PC-3 (cell line): Measurements from ENCODE around the gene USP15. TPM values are rescaled to one million over a fixed set of nuclear protein-coding genes. Genes with fewer than 3 reads are reported as not detected.

ENCODE experiments used
- ATAC-seq: fragments of 200-7000 bp; cut with Tn5 transposase; 2 replicates; pipeline ENCODE4 v1.9.1; 2020; ENCODE audit warnings: mild to moderate bottlenecking, moderate library complexity
- BruUV-seq: library from RNA; stranded (reverse); fragments of 400-500 nt; replicated peaks from 2 replicates; lab custom pipeline; 2021; lab: Mats Ljungman, UMichigan
- CTCF ChIA-PET: fragments of 300-600 bp; sonication (Branson Sonifier 250); formaldehyde crosslinking; loops from one replicate; lab custom pipeline; 2022; ENCODE audit warnings: antibody characterized with exemption; lab: Charles Lee
- POLR2A ChIA-PET: fragments of 300-600 bp; sonication (Branson Sonifier 250); formaldehyde crosslinking; loops from one replicate; lab custom pipeline; 2022; ENCODE audit warnings: antibody characterized with exemption; ENCODE audit not compliant: unreplicated experiment; lab: Charles Lee
- DNase-seq: peaks from one replicate; pipeline ENCODE4 v3.0.0-alpha.2; 2015
- H2AFZ ChIP-seq: fragments of 300-600 bp; sonication (generic); 2 replicates; pipeline ENCODE4 v1.6.0; 2016; ENCODE audit warnings: antibody characterized with exemption, low read length
- H3F3A ChIP-seq: fragments of 300-600 bp; sonication (generic); one replicate; pipeline ENCODE4 v1.6.0; 2017; ENCODE audit warnings: antibody characterized with exemption, low read length, control low read depth, mild to moderate bottlenecking; ENCODE audit not compliant: unreplicated experiment
- H3K27ac ChIP-seq: fragments of 300-600 bp; sonication (generic); 2 replicates; pipeline ENCODE4 v1.5.1; 2016; ENCODE audit warnings: mild to moderate bottlenecking, low read length
- H3K27me3 ChIP-seq: fragments of 300-600 bp; sonication (generic); 2 replicates; pipeline ENCODE4 v1.6.1; 2016; ENCODE audit warnings: low read length, mixed read lengths
- H3K36me3 ChIP-seq: fragments of 300-600 bp; sonication (generic); 2 replicates; pipeline ENCODE4 v1.6.1; 2016; ENCODE audit warnings: low read depth, mixed run types, low read length, mixed read lengths
- H3K4me1 ChIP-seq: fragments of 300-600 bp; sonication (generic); 2 replicates; pipeline ENCODE4 v1.5.1; 2016; ENCODE audit warnings: low read length; ENCODE audit not compliant: insufficient read depth
- H3K4me2 ChIP-seq: fragments of 300-600 bp; sonication (generic); 2 replicates; pipeline ENCODE4 v1.6.0; 2016; ENCODE audit warnings: low read length
- H3K4me3 ChIP-seq: fragments of 300-600 bp; sonication (generic); 2 replicates; pipeline ENCODE4 v1.5.1; 2016; ENCODE audit warnings: mild to moderate bottlenecking, low read length, mixed read lengths
- H3K79me2 ChIP-seq: fragments of 300-600 bp; sonication (generic); 2 replicates; pipeline ENCODE4 v1.6.1; 2017; ENCODE audit warnings: low read length, mixed read lengths
- H3K9ac ChIP-seq: fragments of 300-600 bp; sonication (generic); 2 replicates; pipeline ENCODE4 v1.6.0; 2016; ENCODE audit warnings: mild to moderate bottlenecking, low read length
- H3K9me2 ChIP-seq: fragments of 300-600 bp; sonication (generic); replicated peaks from 2 replicates; pipeline ENCODE4 v1.6.1; 2016; ENCODE audit warnings: mixed run types, low read length, mixed read lengths
- H3K9me3 ChIP-seq: fragments of 300-600 bp; sonication (generic); 2 replicates; pipeline ENCODE4 v1.6.1; 2016; ENCODE audit warnings: low read length, mixed read lengths
- H4K20me1 ChIP-seq: fragments of 300-600 bp; sonication (generic); 2 replicates; pipeline ENCODE4 v1.6.1; 2016; ENCODE audit warnings: low read length, mixed read lengths
- EZH2 ChIP-seq: fragments of 300-600 bp; sonication (generic); IDR thresholded peaks from one replicate; pipeline ENCODE4 v1.6.1; 2017; ENCODE audit warnings: antibody characterized with exemption, mild to moderate bottlenecking, low read length; ENCODE audit not compliant: unreplicated experiment
- EZH2phosphoT487 ChIP-seq: fragments of 300-600 bp; sonication (generic); IDR thresholded peaks from 2 replicates; pipeline ENCODE4 v1.6.1; 2018; ENCODE audit warnings: mild to moderate bottlenecking, antibody characterized with exemption, low read length, borderline replicate concordance
- intact Hi-C: fragments of 100-400 bp; cut with micrococcal nuclease; formaldehyde crosslinking; loops from 2 replicates; pipeline ENCODE4 v1.9.0; 2023
- total RNA-seq: library from RNA; depleted of rRNA; stranded (reverse); fragments of >200 nt; gene quantifications from 2 replicates; pipeline ENCODE4 v1.2.3, GENCODE V29; 2014
- TF ChIP-seq, protein P1 (sequence below): fragments of 300-600 bp; sonication (generic); conservative IDR thresholded peaks from 2 replicates; pipeline ENCODE4 v1.5.1; 2017; ENCODE audit warnings: antibody characterized with exemption, low read depth, mild to moderate bottlenecking, low read length

The USP15 gene
- total RNA-seq, 1 experiment from 2014 or later = 46.1 TPM

DNA sequence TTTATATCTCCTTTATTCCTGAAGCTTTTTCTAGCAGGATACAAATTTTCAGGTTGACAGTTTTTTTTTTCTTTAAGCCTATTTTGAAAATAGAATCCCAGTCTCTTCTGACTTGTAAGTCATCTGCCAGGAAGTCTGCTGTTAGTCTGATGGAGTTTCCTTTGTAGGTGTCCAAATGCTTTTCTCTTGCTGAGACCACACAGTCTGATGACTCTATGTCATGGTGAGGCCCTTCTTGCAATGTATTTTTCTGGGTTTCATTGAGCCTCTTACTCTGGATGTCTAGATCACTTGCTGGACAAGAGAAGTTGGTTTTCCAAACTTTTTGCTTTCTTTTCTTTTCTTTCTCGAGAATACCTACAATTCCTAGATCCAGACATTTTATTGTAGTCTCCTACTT, 30.6 kb downstream of the USP15 start:
- Histone ChIP-seq H3K9me2 (no peaks in the 10 kb centered on the region), H4K20me1 (peaks cover 20% of the 10 kb centered on the region), H3K36me3 (peaks cover 28% of the 10 kb centered on the region), H3K9me3 (peaks cover 6% of the 10 kb centered on the region; the same call in 1 of the 2 replicates), H3K4me3 (no peak overlapping the region), H3K27me3 (no peaks in the 10 kb centered on the region), H3K4me2 (no peak overlapping the region), H3F3A (no peaks in the 10 kb centered on the region), H3K9ac (no peak overlapping the region), H3K27ac (no peak overlapping the region), H3K4me1 (no peaks in the 10 kb centered on the region), H2AFZ (no peak overlapping the region), H3K79me2 (peaks cover 82% of the 10 kb centered on the region)
- ATAC-seq (no peak), DNase-seq (no peak)
- TF ChIP-seq EZH2 (no peak), EZH2phosphoT487 (no peak)
- TF ChIP-seq, protein P1, sequence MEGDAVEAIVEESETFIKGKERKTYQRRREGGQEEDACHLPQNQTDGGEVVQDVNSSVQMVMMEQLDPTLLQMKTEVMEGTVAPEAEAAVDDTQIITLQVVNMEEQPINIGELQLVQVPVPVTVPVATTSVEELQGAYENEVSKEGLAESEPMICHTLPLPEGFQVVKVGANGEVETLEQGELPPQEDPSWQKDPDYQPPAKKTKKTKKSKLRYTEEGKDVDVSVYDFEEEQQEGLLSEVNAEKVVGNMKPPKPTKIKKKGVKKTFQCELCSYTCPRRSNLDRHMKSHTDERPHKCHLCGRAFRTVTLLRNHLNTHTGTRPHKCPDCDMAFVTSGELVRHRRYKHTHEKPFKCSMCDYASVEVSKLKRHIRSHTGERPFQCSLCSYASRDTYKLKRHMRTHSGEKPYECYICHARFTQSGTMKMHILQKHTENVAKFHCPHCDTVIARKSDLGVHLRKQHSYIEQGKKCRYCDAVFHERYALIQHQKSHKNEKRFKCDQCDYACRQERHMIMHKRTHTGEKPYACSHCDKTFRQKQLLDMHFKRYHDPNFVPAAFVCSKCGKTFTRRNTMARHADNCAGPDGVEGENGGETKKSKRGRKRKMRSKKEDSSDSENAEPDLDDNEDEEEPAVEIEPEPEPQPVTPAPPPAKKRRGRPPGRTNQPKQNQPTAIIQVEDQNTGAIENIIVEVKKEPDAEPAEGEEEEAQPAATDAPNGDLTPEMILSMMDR = no peak
- POLR2A ChIA-PET = no interaction called here
- BruUV-seq = no TSS peak
- intact Hi-C loops = no loop called here
- CTCF ChIA-PET = no interaction called here

DNA sequence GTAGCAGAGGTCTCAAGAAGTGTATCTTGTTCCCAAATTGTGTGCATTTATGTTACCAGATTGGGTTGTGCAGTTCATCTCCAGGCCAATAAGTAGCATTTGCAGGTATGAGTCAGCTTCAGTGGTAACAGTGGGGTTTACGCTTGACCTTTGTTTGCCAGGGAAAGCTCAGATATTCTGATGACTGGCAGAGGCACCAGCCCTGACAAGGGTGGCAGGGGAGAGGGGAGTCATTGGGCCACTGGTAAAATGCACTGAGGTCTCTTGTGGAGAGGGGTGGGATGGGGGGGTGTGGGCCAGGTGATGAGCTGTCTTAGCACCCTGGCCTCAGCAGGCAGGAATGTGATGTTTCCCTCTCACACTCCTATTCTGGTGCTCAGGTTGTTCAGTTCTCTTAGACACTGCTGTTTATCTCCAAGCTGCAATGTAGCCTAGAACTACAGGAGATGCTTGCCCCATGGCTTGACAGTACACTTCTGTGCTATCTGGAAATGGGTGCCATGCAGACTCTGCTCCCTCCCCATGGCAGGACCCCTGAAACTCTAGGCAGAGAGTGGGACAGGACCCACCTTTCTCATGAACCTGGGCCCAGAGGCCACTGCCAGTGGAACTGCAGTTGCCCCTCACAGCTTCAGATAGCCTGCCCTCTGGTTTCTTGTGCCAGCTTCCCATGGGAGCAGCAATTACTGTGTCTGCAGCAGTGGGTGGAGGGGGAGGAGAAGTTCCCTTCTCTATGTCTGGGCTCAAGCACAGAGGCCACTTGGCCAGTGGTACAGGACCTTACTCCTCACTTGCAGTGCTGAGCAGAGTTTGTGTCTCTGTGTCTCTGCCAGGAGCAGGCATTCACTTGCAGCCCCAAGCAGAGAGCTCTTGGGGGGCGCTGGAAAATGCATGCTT, 31.9 kb downstream of the USP15 start:
- H3K9me2 ChIP-seq = no peaks in the 10 kb centered on the region
- DNase-seq (peak; percentile 54), ATAC-seq (peak; percentile 37; the same call in 1 of the 2 replicates)
- H4K20me1 ChIP-seq = peaks cover 20% of the 10 kb centered on the region
- H3K4me2 ChIP-seq = no peak overlapping the region
- H3K9me3 ChIP-seq = peaks cover 6% of the 10 kb centered on the region; the same call in 1 of the 2 replicates
- no peak overlapping the region for H2AFZ ChIP-seq
- ChIA-PET CTCF (no interaction called here), POLR2A (no interaction called here)
- BruUV-seq = no TSS peak
- H3F3A ChIP-seq = no peaks in the 10 kb centered on the region
- intact Hi-C loops = no loop called here
- no peaks in the 10 kb centered on the region for H3K27me3 ChIP-seq
- no peak overlapping the region for H3K9ac ChIP-seq
- peaks cover 37% of the 10 kb centered on the region for H3K36me3 ChIP-seq
- H3K4me1 ChIP-seq = no peaks in the 10 kb centered on the region
- H3K4me3 ChIP-seq = no peak overlapping the region
- no peak overlapping the region for H3K27ac ChIP-seq
- TF ChIP-seq, protein P1 = no peak
- TF ChIP-seq EZH2 = no peak
- no peak for TF ChIP-seq EZH2phosphoT487
- peaks cover 70% of the 10 kb centered on the region for H3K79me2 ChIP-seq
